HS-5 (cell line): ENCODE measurements around the gene CCNE1.

Source experiments
- DNase-seq: peaks from one replicate; pipeline ENCODE4 v3.0.0-alpha.2; 2012; ENCODE audit warnings: low read depth

Gene CCNE1

GRCh38 chr19:29811125-29812079, at the start of gene CCNE1:
TSS of gene CCNE1 (plus strand) at chr19:29811991. CDS start at chr19:29812556, 565 bp downstream.
- no peak for DNase-seq

- no peak for DNase-seq
Observed at GRCh38 chr19:29763196-29763595, 48.6 kb upstream of the CCNE1 start.

- DNase-seq, result no peak
Observed at GRCh38 chr19:29764361-29764760, 47.4 kb upstream of the CCNE1 start.

- no peak for DNase-seq
Observed at GRCh38 chr19:29766100-29766499, 45.7 kb upstream of the CCNE1 start.

- DNase-seq, result no peak
Observed at GRCh38 chr19:29767039-29767735, 44.6 kb upstream of the CCNE1 start.

- DNase-seq, result no peak
Observed at GRCh38 chr19:29768166-29768565, 43.6 kb upstream of the CCNE1 start.

DNA sequence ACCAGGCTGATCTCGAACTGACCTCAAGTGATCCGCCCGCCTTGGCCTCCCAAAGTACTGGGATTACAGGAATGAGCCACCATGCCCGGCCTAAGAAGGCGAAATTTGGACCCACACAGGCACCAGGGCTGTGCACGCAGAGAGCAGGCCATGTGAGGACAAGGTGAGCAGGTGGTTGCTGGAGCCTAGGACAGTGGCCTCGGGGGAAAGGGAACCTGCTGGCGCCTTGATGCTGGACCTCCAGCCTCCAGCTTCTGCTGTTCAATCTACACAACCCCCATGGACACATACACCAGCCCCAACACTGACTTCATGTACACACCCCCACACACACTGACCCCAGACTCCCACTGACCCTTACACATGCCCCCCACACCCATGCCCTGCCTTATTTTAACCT, 41.8 kb upstream of the CCNE1 start:
- DNase-seq, result no peak

DNA sequence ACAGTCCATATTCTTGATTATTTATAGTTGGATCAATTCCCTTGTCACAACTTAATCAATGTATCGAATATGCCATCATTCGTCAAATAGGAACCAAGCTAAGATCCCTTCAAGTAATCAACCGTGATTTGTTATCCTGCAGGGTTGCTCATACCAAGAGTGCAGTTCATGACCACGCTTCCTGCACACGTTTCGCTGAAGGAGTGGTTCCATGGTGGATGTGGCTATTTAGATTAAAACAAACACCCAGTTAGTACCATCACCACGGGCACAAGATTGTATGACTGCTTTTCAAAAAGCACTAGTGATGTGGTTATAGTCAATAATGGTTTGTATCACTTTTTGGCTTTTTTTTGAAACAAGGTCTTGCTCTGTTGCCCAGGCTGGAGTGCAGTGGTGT, 41.1 kb upstream of the CCNE1 start:
- no peak for DNase-seq

GRCh38 chr19:29771708-29772414, 39.9 kb upstream of the CCNE1 start:
- peak; percentile 0 for DNase-seq

DNA sequence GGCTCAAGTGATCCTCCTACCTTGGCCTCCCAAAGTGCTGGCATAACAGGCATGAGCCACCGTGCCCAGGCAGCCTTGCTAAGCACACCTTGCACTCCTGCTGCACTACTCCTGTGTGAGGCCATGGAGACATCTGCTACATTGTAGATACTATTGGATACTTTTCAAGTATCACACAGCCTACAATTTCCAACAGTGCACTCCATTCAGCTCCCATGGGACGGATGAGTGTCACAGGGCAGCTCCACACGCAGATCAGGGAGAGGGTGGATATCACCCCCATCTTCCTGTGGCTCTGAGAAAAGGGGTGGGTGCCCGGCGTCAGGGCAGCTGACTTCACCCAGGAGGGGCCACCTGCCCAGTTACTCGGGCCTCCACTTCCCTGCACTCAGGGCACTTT, 39.1 kb upstream of the CCNE1 start:
- no peak for DNase-seq

DNA sequence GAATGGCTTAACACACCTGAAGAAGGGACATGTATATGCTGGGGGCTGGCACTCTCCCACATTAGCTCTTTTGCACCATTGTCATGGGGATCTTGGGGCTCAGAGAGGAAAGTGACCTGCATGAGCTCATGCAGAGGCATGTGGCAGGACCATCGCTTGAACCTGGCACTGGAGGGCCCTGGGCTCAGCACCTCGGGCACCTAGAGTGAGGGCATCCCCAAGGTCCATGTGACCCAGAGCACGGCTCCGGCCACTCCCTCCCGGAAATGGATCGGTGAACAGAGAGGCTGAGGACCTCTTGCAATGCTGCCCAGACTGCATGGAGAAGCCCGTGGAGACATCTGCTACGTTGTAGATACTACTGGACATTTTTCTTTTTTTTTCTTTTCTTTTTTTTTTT, 38.6 kb upstream of the CCNE1 start:
- no peak for DNase-seq

DNA sequence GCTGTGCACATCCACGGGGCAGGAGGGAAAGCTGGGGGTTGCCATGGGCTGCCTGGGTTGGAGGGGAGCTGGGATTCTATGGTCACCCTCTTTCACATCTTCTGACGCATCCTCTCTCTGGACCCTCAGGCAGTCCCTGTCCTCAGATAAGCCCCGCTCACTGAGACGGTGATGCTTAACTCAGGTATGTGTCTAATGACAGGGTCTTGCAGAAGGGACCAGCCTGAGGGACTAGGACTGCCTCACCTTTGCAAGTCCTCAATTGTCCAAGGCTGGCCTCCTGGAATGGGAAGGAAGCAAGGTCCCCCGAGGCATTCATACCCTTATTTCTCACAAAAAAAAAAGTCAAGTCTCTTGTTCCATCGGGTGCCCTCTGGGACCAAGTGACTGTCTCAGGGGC, 37.7 kb upstream of the CCNE1 start:
- no peak for DNase-seq

- DNase-seq, result no peak
Observed at GRCh38 chr19:29777781-29778309, 33.9 kb upstream of the CCNE1 start.

DNA sequence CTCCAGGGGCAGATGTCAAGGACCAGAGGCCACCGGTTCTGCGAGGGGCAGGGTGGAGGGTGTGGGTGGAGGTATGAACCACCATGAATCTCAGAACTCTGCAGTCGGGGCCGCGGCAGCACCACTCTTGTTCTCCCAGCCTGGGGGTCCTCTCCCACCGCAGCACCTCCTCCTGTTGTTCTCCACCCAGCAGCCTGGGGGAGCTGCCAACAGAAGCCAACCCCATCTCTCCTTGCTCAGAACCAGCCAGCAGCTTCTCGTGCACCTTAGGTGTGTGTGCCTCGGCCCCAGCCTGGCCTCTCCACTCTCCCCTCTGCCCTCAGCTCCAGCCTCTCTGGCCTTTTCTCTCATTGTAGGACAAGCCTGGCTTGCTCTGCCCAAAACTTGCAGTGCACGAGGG, 31.9 kb upstream of the CCNE1 start:
- DNase-seq, result no peak

- DNase-seq, result no peak
Observed at GRCh38 chr19:29781386-29782259, 30.2 kb upstream of the CCNE1 start.

DNA sequence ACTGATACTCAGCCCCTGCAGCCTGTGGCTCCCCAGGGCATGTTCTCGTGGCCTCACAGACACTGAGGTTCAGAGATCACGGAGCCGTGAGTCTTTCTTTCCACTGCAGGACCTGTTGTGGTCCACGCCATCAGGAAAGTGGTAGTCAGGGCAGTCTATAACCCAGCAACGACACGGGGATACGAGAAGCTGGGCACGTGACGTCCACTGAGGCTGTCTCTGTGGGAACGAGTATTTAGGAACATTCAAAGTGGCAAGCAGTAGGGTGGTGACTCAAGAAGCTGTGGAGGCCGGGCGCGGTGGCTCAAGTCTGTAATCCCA, 29.6 kb upstream of the CCNE1 start:
- DNase-seq, result no peak

GRCh38 chr19:29783627-29784190, 28.1 kb upstream of the CCNE1 start:
- no peak for DNase-seq

GRCh38 chr19:29784598-29785223, 27.1 kb upstream of the CCNE1 start:
- no peak for DNase-seq

GRCh38 chr19:29785360-29785759, 26.4 kb upstream of the CCNE1 start:
- no peak for DNase-seq

DNA sequence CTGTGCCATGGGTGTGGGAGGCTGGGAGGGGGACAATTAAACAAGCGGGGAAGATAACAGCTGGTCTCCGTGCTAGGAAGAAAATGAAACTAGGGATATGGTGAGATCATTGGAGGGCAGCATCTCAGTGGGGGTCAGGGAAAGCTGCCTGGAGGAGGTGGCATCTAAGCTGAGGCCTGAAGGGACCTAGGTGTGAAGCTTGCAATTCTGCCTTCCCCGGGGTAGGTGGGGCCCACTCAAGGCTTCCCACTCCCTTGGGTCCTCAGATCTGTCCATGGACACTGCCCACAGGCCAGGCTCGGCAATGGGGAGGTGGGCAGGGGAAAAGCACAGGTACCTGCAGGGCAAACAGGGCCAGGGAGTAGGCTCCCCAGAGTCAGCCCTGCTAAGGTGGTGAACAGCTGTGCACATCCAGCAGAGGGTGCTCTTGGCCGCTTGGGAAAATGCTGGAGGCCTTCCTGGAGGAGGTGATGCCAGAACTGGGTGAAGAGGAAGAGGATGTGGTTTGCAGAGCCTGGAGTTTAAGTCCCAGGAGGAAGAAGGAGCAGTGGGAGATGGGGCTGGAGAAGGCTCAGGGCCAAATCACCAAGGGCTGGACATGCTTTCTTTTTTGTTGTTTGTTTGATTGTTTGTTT, 25.7 kb upstream of the CCNE1 start:
- no peak for DNase-seq
